Lung (tissue), 12 donors: ENCODE measurements around the gene ZNF189. TPM values are rescaled to one million over a fixed set of nuclear protein-coding genes. Genes with fewer than 3 reads are reported as not detected.
"Not testable (repeated sequence)": the region's sequence is repeated elsewhere in the genome, so short reads cannot be mapped to it uniquely, and the experiment has no call there.

Experiments used
- ATAC-seq: fragments of 200-7000 bp; cut with Tn5 transposase; one replicate; pipeline ENCODE4 v1.9.1; 2020; ENCODE audit warnings: moderate number of reproducible peaks; ENCODE audit not compliant: insufficient read depth, low FRiP score
- DNase-seq, 3 donors: peaks; one replicate each; pipeline ENCODE4 v3.0.0-alpha.2; 2013 to 2017
- H3K27ac ChIP-seq, 2 donors: one replicate each; pipeline ENCODE4 v1.5.1; 2013; ENCODE audit warnings: mild to moderate bottlenecking in 2 of 2, moderate library complexity in 2 of 2, control low read depth in 1 of 2, inconsistent platforms in 1 of 2, low read depth in 1 of 2, low read length in 1 of 2
- H3K27me3 ChIP-seq, 3 donors: one replicate each; pipeline ENCODE4 v1.5.1; 2013; ENCODE audit warnings: low read length in 2 of 3; ENCODE audit not compliant: control insufficient read depth in 3 of 3, insufficient read depth in 3 of 3
- H3K36me3 ChIP-seq, 4 donors: one replicate each; pipeline ENCODE4 v1.5.1; 2013; ENCODE audit warnings: low read length in 4 of 4, mild to moderate bottlenecking in 1 of 4, moderate library complexity in 1 of 4; ENCODE audit not compliant: control insufficient read depth in 4 of 4, insufficient read depth in 4 of 4
- H3K4me1 ChIP-seq, 5 donors: one replicate each; pipeline ENCODE4 v1.5.1; 2013; ENCODE audit warnings: low read length in 5 of 5, mild to moderate bottlenecking in 2 of 5, moderate library complexity in 1 of 5; ENCODE audit not compliant: control insufficient read depth in 5 of 5, insufficient read depth in 5 of 5
- H3K4me3 ChIP-seq: one replicate; pipeline ENCODE4 v1.5.1; 2013; ENCODE audit warnings: mild to moderate bottlenecking, control low read depth, moderate library complexity
- H3K9ac ChIP-seq, 2 donors: one replicate each; pipeline ENCODE4 v1.5.1; 2013; ENCODE audit warnings: low read length in 2 of 2, control low read depth in 1 of 2; ENCODE audit not compliant: insufficient read depth in 1 of 2
- H3K9me3 ChIP-seq, 4 donors: one replicate each; pipeline ENCODE4 v1.5.1; 2013; ENCODE audit warnings: low read length in 3 of 4, mild to moderate bottlenecking in 1 of 4, moderate library complexity in 1 of 4; ENCODE audit not compliant: control insufficient read depth in 4 of 4, insufficient read depth in 3 of 4
- CTCF ChIP-seq: IDR thresholded peaks from 2 replicates; pipeline ENCODE4 v1.5.1; 2012; ENCODE audit warnings: mild to moderate bottlenecking; ENCODE audit errors: control extremely low read depth, extremely low read depth
- WGBS, 2 donors: extraction: QIAGEN DNeasy Blood & Tissue Kit; methylation state at CpG; one replicate each; pipeline ENCODE4 v1.1.7; 2013; 5-methylcytosine and 5-hydroxymethylcytosine counted together
- polyA plus RNA-seq, 2 donors: library from polyadenylated mRNA; stranded (reverse); fragments of 200-250 nt; gene quantifications; one replicate each; pipeline ENCODE4 v1.2.1, GENCODE V29; 2013
- total RNA-seq, 2 donors: library from RNA; depleted of rRNA in 1 of 2; stranded (reverse); fragments of >200 nt in 1 of 2; gene quantifications; one replicate each; pipeline ENCODE4 v1.2.1, GENCODE V29; 2014 to 2021
- donor health status: control.
- donor health status: control.
- donor health status: Bipolar disorder and iron deficiency.
- donor health status: healthy.
- donor health status: DM: yes; HTN: yes; CAD: no.

The ZNF189 gene
- total and polyA plus RNA-seq, 4 donors, result 5.9 to 34.1 (median 11.7) TPM

GRCh38 chr9:101381118-101381517, 17.5 kb upstream of the ZNF189 start:
- DNase-seq (no peak), ATAC-seq (no peak)
- Histone ChIP-seq H3K9me3 (peaks cover 0 to 3% (median 0%) of the 10 kb centered on the region in 4 donors), H3K27ac (no peak overlapping the region), H3K9ac (no peak overlapping the region), H3K4me1 (no peaks in the 10 kb centered on the region), H3K27me3 (no peaks in the 10 kb centered on the region), H3K4me3 (no peak overlapping the region), H3K36me3 (no peaks in the 10 kb centered on the region)
- TF ChIP-seq CTCF, result no peak
- 92 to 95% methylated on average over 3 of the region's 3 CpGs for WGBS, 2 donors

GRCh38 chr9:101381833-101382342, 16.8 kb upstream of the ZNF189 start:
- DNase-seq (no peak), ATAC-seq (no peak)
- no peak for TF ChIP-seq CTCF
- H3K27ac ChIP-seq, result no peak overlapping the region
- H3K4me3 ChIP-seq, result no peak overlapping the region
- no peaks in the 10 kb centered on the region for H3K27me3 ChIP-seq
- no peaks in the 10 kb centered on the region for H3K36me3 ChIP-seq
- H3K9ac ChIP-seq, result no peak overlapping the region
- 90 to 92% methylated on average over 2 of the region's 2 CpGs for WGBS, 2 donors
- peaks cover 0 to 2% (median 0%) of the 10 kb centered on the region in 4 donors for H3K9me3 ChIP-seq
- H3K4me1 ChIP-seq, result no peaks in the 10 kb centered on the region

GRCh38 chr9:101383361-101383760, 15.3 kb upstream of the ZNF189 start:
- ATAC-seq, result no peak
- H3K36me3 ChIP-seq, result peaks cover 0 to 6% (median 0%) of the 10 kb centered on the region in 4 donors
- H3K4me3 ChIP-seq, result no peak overlapping the region
- no peak for DNase-seq
- no peaks in the 10 kb centered on the region for H3K27me3 ChIP-seq
- 74 to 78% methylated on average over 2 of the region's 2 CpGs for WGBS, 2 donors
- H3K4me1 ChIP-seq, result no peaks in the 10 kb centered on the region
- no peak for TF ChIP-seq CTCF
- peaks cover 0 to 2% (median 0%) of the 10 kb centered on the region in 4 donors for H3K9me3 ChIP-seq
- no peak overlapping the region for H3K27ac ChIP-seq
- H3K9ac ChIP-seq, result no peak overlapping the region

GRCh38 chr9:101384873-101385536, 13.6 kb upstream of the ZNF189 start, which contains the start of gene BAAT:
Gene BAAT, minus strand, starts transcription at chr9:101385006. Its CDS starts 13,602 bp downstream, at chr9:101371404.
- not testable (repeated sequence) for H3K27me3 ChIP-seq, H3K27ac ChIP-seq, ATAC-seq, H3K9me3 ChIP-seq, H3K9ac ChIP-seq, H3K36me3 ChIP-seq, H3K4me1 ChIP-seq, H3K4me3 ChIP-seq, DNase-seq
- WGBS, 2 donors, result 96% methylated on average over 11 of the region's 11 CpGs
